ENCODE data around the gene MAML2. TPM values are rescaled to one million over a fixed set of nuclear protein-coding genes. Genes with fewer than 3 reads are reported as not detected.

Gene MAML2
- total and polyA plus RNA-seq, 9 of the 15 experiments (the other 6 are each of a cell fraction or from before 2014, with no cell fraction given), result 0.79 to 6.8 (median 4.8) TPM

GRCh38 chr11:95985174-95985808 is 357.7 kb downstream of the MAML2 start (continued):
- peak; percentile 40; the same call in 1 of the 2 replicates for TF ChIP-seq ZNF449 (CRISPR knock-in tag; IDR thresholded peaks at IDR 0.05)
- no peak for TF ChIP-seq TAF1 (IDR thresholded peaks at IDR 0.05; ENCODE audit: control insufficient read depth, extremely low read depth, insufficient read depth, low read length, severe bottlenecking)
- TF ChIP-seq CBFA2T2 (conservative IDR thresholded peaks at IDR 0.05), result no peak
- no peak for TF ChIP-seq TAL1 (IDR thresholded peaks at IDR 0.05)
- no peak for TF ChIP-seq L3MBTL2 (IDR thresholded peaks at IDR 0.05)
- peak; percentile 71 for TF ChIP-seq SMARCA4 (IDR thresholded peaks at IDR 0.05)
- TF ChIP-seq NCOA2 (IDR thresholded peaks at IDR 0.05; ENCODE audit: partially characterized antibody in 2 of 2), result no peak
- TF ChIP-seq POLR2H (tag; IDR thresholded peaks at IDR 0.05; ENCODE audit: low read depth), result 0 out of 2 replicates have a peak, but pooled peaks have one; percentile 55
- no peak for TF ChIP-seq ZNF79 (CRISPR knock-in tag; IDR thresholded peaks at IDR 0.05; ENCODE audit: low read depth)
- no peak for TF ChIP-seq BMI1 (IDR thresholded peaks at IDR 0.05; ENCODE audit: low read length)
- no peak for TF ChIP-seq ZNF740 (CRISPR knock-in tag; IDR thresholded peaks at IDR 0.05)
- no peak for TF ChIP-seq ZNF740 (tag; IDR thresholded peaks at IDR 0.05)
- TF ChIP-seq SIN3A (IDR thresholded peaks at IDR 0.05; ENCODE audit: borderline replicate concordance in 2 of 2, control insufficient read depth in 1 of 2, low read depth in 2 of 2, low read length in 2 of 2), result no peak
- TF ChIP-seq HMGN3 (IDR thresholded peaks at IDR 0.05; ENCODE audit: borderline replicate concordance, extremely low read depth, insufficient read length, low read depth, low read length), result no peak
- TF ChIP-seq, protein P1, sequence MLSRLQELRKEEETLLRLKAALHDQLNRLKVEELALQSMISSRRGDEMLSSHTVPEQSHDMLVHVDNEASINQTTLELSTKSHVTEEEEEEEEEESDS (CRISPR knock-in tag; IDR thresholded peaks at IDR 0.05), result no peak
- TF ChIP-seq LEF1 (IDR thresholded peaks at IDR 0.05), result peak; percentile 22; the same call in 1 of the 2 replicates

All from K562 (cell line).